Keratinocyte (primary cell): ENCODE results near the gene NR6A1.

Source experiments
- CTCF ChIP-seq, 3 experiments: IDR thresholded peaks in 1 of 3; conservative IDR thresholded peaks in 1 of 3; optimal IDR thresholded peaks in 1 of 3; 2 replicates in 2 of 3; 3 replicates in 1 of 3; pipeline versions ENCODE3 to v1.5.1; 2011; ENCODE audit warnings: low read length in 3 of 3, mild to moderate bottlenecking in 3 of 3, moderate library complexity in 2 of 3, control low read depth in 1 of 3, inconsistent platforms in 1 of 3; ENCODE audit not compliant: insufficient read depth in 2 of 3; ENCODE audit errors: extremely low read depth in 1 of 3
- EZH2 ChIP-seq: IDR thresholded peaks from one replicate; pipeline ENCODE4 v1.6.1; 2012; ENCODE audit warnings: inconsistent platforms, mild to moderate bottlenecking, low read length, moderate library complexity

- no peak for TF ChIP-seq CTCF (optimal IDR thresholded peaks at IDR 0.05 in 1 of 3, IDR thresholded peaks at IDR 0.05 in 1 of 3, conservative IDR thresholded peaks at IDR 0.05 in 1 of 3; ENCODE audit: extremely low read depth in 1 of 3, insufficient read depth in 2 of 3, low read length in 3 of 3)
- no peak for TF ChIP-seq EZH2
Observed at GRCh38 chr9:124709292-124709690, 61.8 kb downstream of the NR6A1 start.
